H1 (cell line): ENCODE results near the gene YOD1. TPM values are rescaled to one million over a fixed set of nuclear protein-coding genes. Genes with fewer than 3 reads are reported as not detected.

Source experiments
- CTCF ChIA-PET: fragments of 300-600 bp; sonication (Branson Sonifier 250); formaldehyde crosslinking; loops from one replicate; lab custom pipeline; 2021; ENCODE audit not compliant: partially characterized antibody; lab: Charles Lee
- POLR2A ChIA-PET: fragments of 300-600 bp; sonication (Branson Sonifier 250); formaldehyde crosslinking; loops from one replicate; lab custom pipeline; 2021; ENCODE audit warnings: inconsistent platforms; ENCODE audit not compliant: partially characterized antibody; lab: Charles Lee
- DNase-seq, 2 experiments: peaks; one replicate each; pipeline versions ENCODE4 v3.0.0 to v3.0.0-alpha.2; 2010 to 2022; ENCODE audit warnings: low spot score in 2 of 2, low read depth in 1 of 2, mixed read lengths in 1 of 2
- FAIRE-seq: peaks from 2 replicates; lab custom pipeline; 2011; peaks lifted over from hg19 to GRCh38; lab: Jason Lieb, UNC
- H2AFZ ChIP-seq: 2 replicates; pipeline ENCODE4 v1.8.1; 2012; ENCODE audit warnings: low read length, inconsistent platforms
- H2AK5ac ChIP-seq: 2 replicates; pipeline ENCODE4 v1.6.1; 2013; ENCODE audit warnings: low read depth, low read length
- H2BK120ac ChIP-seq: replicated peaks from 2 replicates; pipeline ENCODE3; 2013; ENCODE audit warnings: low read depth, low read length, inconsistent platforms
- H2BK12ac ChIP-seq: 2 replicates; pipeline ENCODE4 v1.6.1; 2013; ENCODE audit warnings: low read depth, low read length
- H2BK15ac ChIP-seq: 2 replicates; pipeline ENCODE4 v1.6.1; 2013; ENCODE audit warnings: low read length
- H2BK20ac ChIP-seq: 2 replicates; pipeline ENCODE4 v1.6.1; 2013; ENCODE audit warnings: low read length
- H2BK5ac ChIP-seq: 2 replicates; pipeline ENCODE4 v1.6.1; 2013; ENCODE audit warnings: low read depth, low read length
- H3K14ac ChIP-seq: 2 replicates; pipeline ENCODE4 v1.6.1; 2013; ENCODE audit warnings: inconsistent platforms; ENCODE audit not compliant: insufficient read length
- H3K18ac ChIP-seq: 2 replicates; pipeline ENCODE4 v1.6.1; 2013; ENCODE audit warnings: low read length; ENCODE audit errors: extremely low read depth
- H3K23ac ChIP-seq: 2 replicates; pipeline ENCODE4 v1.6.1; 2013; ENCODE audit warnings: inconsistent platforms; ENCODE audit not compliant: insufficient read length
- H3K23me2 ChIP-seq: 2 replicates; pipeline ENCODE4 v1.6.1; 2013; ENCODE audit warnings: low read depth, low read length
- H3K27ac ChIP-seq: 2 replicates; pipeline ENCODE4 v1.6.1; 2011; ENCODE audit warnings: low read depth, low read length, inconsistent platforms
- H3K27me3 ChIP-seq, 4 experiments: replicated peaks in 1 of 4; 1 replicate in 1 of 4; 2 replicates in 3 of 4; pipeline versions ENCODE4 v1.6.1 to v1.8.1; 2011 to 2013; ENCODE audit warnings: low read length in 3 of 4, mild to moderate bottlenecking in 3 of 4, inconsistent platforms in 2 of 4, mixed read lengths in 2 of 4, moderate library complexity in 1 of 4; ENCODE audit not compliant: control insufficient read depth in 3 of 4, insufficient read depth in 3 of 4; ENCODE audit errors: extremely low read depth in 1 of 4
- H3K36me3 ChIP-seq, 4 experiments: 2 replicates each; pipeline versions ENCODE4 v1.6.1 to v1.8.1; 2011 to 2013; ENCODE audit warnings: mild to moderate bottlenecking in 4 of 4, low read length in 3 of 4, moderate library complexity in 2 of 4, control low read depth in 1 of 4, inconsistent platforms in 1 of 4; ENCODE audit not compliant: insufficient read depth in 4 of 4, control insufficient read depth in 2 of 4
- H3K4ac ChIP-seq: replicated peaks from 2 replicates; pipeline ENCODE3; 2013; ENCODE audit warnings: low read length, low read depth, mixed read lengths, inconsistent platforms; ENCODE audit not compliant: insufficient read length
- H3K4me1 ChIP-seq, 4 experiments: replicated peaks in 1 of 4; 1 replicate in 1 of 4; 2 replicates in 3 of 4; pipeline versions ENCODE4 v1.6.1 to v1.8.1; 2011 to 2013; ENCODE audit warnings: low read length in 3 of 4, inconsistent platforms in 2 of 4, mixed read lengths in 1 of 4; ENCODE audit not compliant: insufficient read depth in 4 of 4, control insufficient read depth in 3 of 4
- H3K4me2 ChIP-seq, 2 experiments: 2 replicates each; pipeline versions ENCODE4 v1.6.1 to v1.8.1; 2011 to 2013; ENCODE audit warnings: low read depth in 2 of 2, low read length in 2 of 2, control low read depth in 1 of 2, inconsistent platforms in 1 of 2, mild to moderate bottlenecking in 1 of 2; ENCODE audit not compliant: insufficient read depth in 1 of 2
- H3K4me3 ChIP-seq, 4 experiments: fragments of 200-600, 300-600 bp in 1 of 4; sonication (generic), shearing (Covaris generic), sonication (Bioruptor Twin) in 1 of 4; 2 replicates each; pipeline versions ENCODE4 v1.5.1 to v1.8.1; 2011 to 2016; ENCODE audit warnings: low read length in 4 of 4, low read depth in 3 of 4, control low read depth in 2 of 4, inconsistent platforms in 2 of 4, mild to moderate bottlenecking in 2 of 4, mixed read lengths in 1 of 4, moderate library complexity in 1 of 4; ENCODE audit not compliant: insufficient read depth in 2 of 4; ENCODE audit errors: extremely low read depth in 1 of 4
- H3K56ac ChIP-seq: replicated peaks from 2 replicates; pipeline ENCODE3; 2013; ENCODE audit warnings: low read depth, mild to moderate bottlenecking, mixed read lengths, low read length, inconsistent platforms; ENCODE audit not compliant: insufficient read length
- H3K79me1 ChIP-seq: 2 replicates; pipeline ENCODE4 v1.6.1; 2013; ENCODE audit warnings: low read depth, low read length, control low read depth
- H3K79me2 ChIP-seq, 2 experiments: 2 replicates each; pipeline versions ENCODE4 v1.6.1 to v1.8.1; 2012 to 2013; ENCODE audit warnings: low read length in 2 of 2, mild to moderate bottlenecking in 2 of 2, inconsistent platforms in 1 of 2; ENCODE audit not compliant: insufficient read depth in 2 of 2, control insufficient read depth in 1 of 2
- H3K9ac ChIP-seq, 4 experiments: replicated peaks in 1 of 4; 1 replicate in 1 of 4; 2 replicates in 3 of 4; pipeline versions ENCODE4 v1.6.1 to v1.8.1; 2011 to 2013; ENCODE audit warnings: low read depth in 3 of 4, low read length in 3 of 4, control low read depth in 2 of 4, mild to moderate bottlenecking in 2 of 4, moderate library complexity in 2 of 4, inconsistent platforms in 1 of 4; ENCODE audit errors: extremely low read depth in 1 of 4
- H3K9me3 ChIP-seq, 2 experiments: 2 replicates each; pipeline versions ENCODE4 v1.6.1 to v1.8.1; 2012 to 2013; ENCODE audit warnings: mild to moderate bottlenecking in 2 of 2, moderate library complexity in 2 of 2, control low read depth in 1 of 2, inconsistent platforms in 1 of 2, low read depth in 1 of 2, low read length in 1 of 2, mixed read lengths in 1 of 2; ENCODE audit not compliant: insufficient read depth in 2 of 2
- H4K20me1 ChIP-seq, 2 experiments: replicated peaks in 1 of 2; 2 replicates each; pipeline versions ENCODE3 to v1.8.1; 2011 to 2013; ENCODE audit warnings: inconsistent platforms in 2 of 2, low read length in 2 of 2, mild to moderate bottlenecking in 1 of 2; ENCODE audit not compliant: insufficient read depth in 2 of 2, control insufficient read depth in 1 of 2
- H4K5ac ChIP-seq: 2 replicates; pipeline ENCODE4 v1.6.1; 2013; ENCODE audit warnings: low read length, low read depth, mixed read lengths, inconsistent platforms; ENCODE audit not compliant: insufficient read length
- H4K8ac ChIP-seq: 2 replicates; pipeline ENCODE4 v1.8.0; 2013; ENCODE audit warnings: mild to moderate bottlenecking, moderate library complexity, low read length, inconsistent platforms; ENCODE audit not compliant: insufficient read depth; ENCODE audit errors: extremely low read depth
- H4K91ac ChIP-seq: replicated peaks from 2 replicates; pipeline ENCODE3; 2013; ENCODE audit warnings: low read length, mixed read lengths, inconsistent platforms; ENCODE audit not compliant: insufficient read length
- CTCF ChIP-seq, 3 experiments: IDR thresholded peaks; 1 replicate in 2 of 3; 2 replicates in 1 of 3; pipeline versions ENCODE4 v1.5.1 to v1.6.1; 2011; ENCODE audit warnings: low read length in 3 of 3, mild to moderate bottlenecking in 3 of 3, inconsistent platforms in 2 of 3, low read depth in 1 of 3, moderate library complexity in 1 of 3; ENCODE audit not compliant: insufficient read depth in 1 of 3; ENCODE audit errors: control extremely low read depth in 1 of 3
- GTF2F1 ChIP-seq: IDR thresholded peaks from 2 replicates; pipeline ENCODE4 v1.6.1; 2012; ENCODE audit warnings: low read depth, low read length, improper control_type of control experiment, borderline replicate concordance
- KDM4A ChIP-seq: IDR thresholded peaks from one replicate; pipeline ENCODE4 v1.7.1; 2012; ENCODE audit warnings: low read depth, mild to moderate bottlenecking, moderate library complexity, low read length, inconsistent platforms; ENCODE audit not compliant: severe bottlenecking
- SP2 ChIP-seq: IDR thresholded peaks from 2 replicates; pipeline ENCODE4 v1.6.1; 2012; ENCODE audit warnings: mild to moderate bottlenecking, low read length, inconsistent platforms
- SRF ChIP-seq: IDR thresholded peaks from 2 replicates; pipeline ENCODE4 v1.6.1; 2011; ENCODE audit warnings: mild to moderate bottlenecking, low read depth, low read length, moderate library complexity
- SUZ12 ChIP-seq: fragments of 200-600 bp; sonication (generic); IDR thresholded peaks from 2 replicates; pipeline ENCODE4 v1.6.1; 2012; ENCODE audit warnings: mild to moderate bottlenecking, inconsistent platforms, low read length, moderate library complexity, mixed read lengths
- TBP ChIP-seq: IDR thresholded peaks from 2 replicates; pipeline ENCODE4 v1.6.1; 2011; ENCODE audit warnings: low read depth, low read length, improper control_type of control experiment
- TCF12 ChIP-seq: IDR thresholded peaks from 2 replicates; pipeline ENCODE4 v1.6.1; 2011; ENCODE audit warnings: low read depth, mild to moderate bottlenecking, low read length
- YY1 ChIP-seq: IDR thresholded peaks from 2 replicates; pipeline ENCODE4 v1.6.1; 2011; ENCODE audit warnings: low read depth, mild to moderate bottlenecking, low read length
- ZNF274 ChIP-seq: IDR thresholded peaks from 2 replicates; pipeline ENCODE4 v1.7.0; 2012; ENCODE audit warnings: low read length, borderline replicate concordance; ENCODE audit errors: extremely low read depth
- WGBS, 2 experiments: shearing (Covaris generic) in 1 of 2; methylation state at CpG; one replicate each; pipeline versions ENCODE4 v1.1.6 to v1.1.7; 2013 to 2015; ENCODE audit warnings: low lambda C conversion rate in 2 of 2, mixed read lengths in 2 of 2, inconsistent platforms in 1 of 2, low coverage in 1 of 2, missing lambda C conversion rate in 1 of 2; ENCODE audit not compliant: insufficient replicate concordance in 2 of 2, insufficient coverage in 1 of 2, insufficient read length in 1 of 2; ENCODE audit errors: extremely low coverage in 1 of 2, missing lambda C conversion rate in 1 of 2; 5-methylcytosine and 5-hydroxymethylcytosine counted together
- polyA plus RNA-seq, 7 experiments: library from polyadenylated mRNA; depleted of rRNA in 3 of 7; stranded (reverse) in 5 of 7; unstranded in 2 of 7; fragments of >200 nt in 5 of 7; fragments of 200-250 nt in 2 of 7; gene quantifications; 1 replicate in 5 of 7; 2 replicates in 1 of 7; 4 replicates in 1 of 7; pipeline versions ENCODE4 v1.2.1 to v1.2.3, GENCODE V29; 2011 to 2013; ENCODE audit warnings: missing spikeins in 2 of 7, mixed read lengths in 2 of 7
- total RNA-seq: library from RNA; stranded (reverse); fragmentation: NEBNext Ultra II Directional; extraction: Animal tissue kit (Norgen Biotek cat#: 25700); gene quantifications from 2 replicates; pipeline ENCODE4 v1.2.1, GENCODE V29; 2021

The YOD1 gene
- total and polyA plus RNA-seq, 2 of the 8 experiments (the other 6 are each of a cell fraction or from before 2014, with no cell fraction given), result 1.9 to 11.8 TPM

- H3K23me2 ChIP-seq, result no peaks in the 10 kb centered on the region
- H3K27ac ChIP-seq, result no peak overlapping the region
- no peak overlapping the region for H3K9ac ChIP-seq
- H2BK15ac ChIP-seq, result no peak overlapping the region
- DNase-seq (no peak), FAIRE-seq (no peak)
- H3K36me3 ChIP-seq, result no peaks in the 10 kb centered on the region
- no peaks in the 10 kb centered on the region for H3K79me2 ChIP-seq
- H2BK5ac ChIP-seq, result no peak overlapping the region
- H4K5ac ChIP-seq, result no peak overlapping the region
- peak overlapping the region; percentile 63; the same call in 1 of the 2 replicates for H2BK20ac ChIP-seq
- H2AK5ac ChIP-seq, result 0 out of 2 replicates have a peak overlapping the region, but pooled peaks have one; percentile 0
- peaks cover 4 to 17% (median 12%) of the 10 kb centered on the region in 4 experiments for H3K4me1 ChIP-seq
- H2BK12ac ChIP-seq, result peak overlapping the region; percentile 61; the same call in 1 of the 2 replicates
- H3K18ac ChIP-seq, result no peak overlapping the region; the same call in 1 of the 2 replicates
- H3K4me2 ChIP-seq, result peak overlapping the region; percentile 45 to 62
- H4K8ac ChIP-seq, result no peak overlapping the region
- H3K27me3 ChIP-seq, result no peaks in the 10 kb centered on the region
- CTCF ChIA-PET, result interaction anchor here (0.6 to 6.1 kb wide), 10 partner anchors 9 to 468 kb away, joined by 3 to 40 read pairs (median 4); partner anchors contain the start of gene YOD1
- no peak overlapping the region for H3K14ac ChIP-seq
- no peak overlapping the region for H3K23ac ChIP-seq
- H2AFZ ChIP-seq, result no peak overlapping the region; the same call in 1 of the 2 replicates
- peak overlapping the region; percentile 48 for H4K91ac ChIP-seq
- H3K4ac ChIP-seq, result no peak overlapping the region
- H3K56ac ChIP-seq, result no peak overlapping the region
- POLR2A ChIA-PET, result interaction anchor here (0.7 to 3.2 kb wide), 6 partner anchors 10 to 26 kb away, joined by 3 to 16 read pairs (median 8); partner anchors contain the start of genes PFKFB2 and YOD1
- H3K9me3 ChIP-seq, result no peaks in the 10 kb centered on the region
- 81% methylated on average over 7 of the region's 7 CpGs; no CpG with 5 or more reads in 1 of the 2 experiments for WGBS, 2 experiments
- no peaks in the 10 kb centered on the region for H4K20me1 ChIP-seq
- peak overlapping the region in 3 of 4 experiments; percentile 26 to 50 (median 32); a peak in 5 of 8 replicates for H3K4me3 ChIP-seq
- H3K79me1 ChIP-seq, result no peaks in the 10 kb centered on the region
- H2BK120ac ChIP-seq, result no peak overlapping the region
- no peak for TF ChIP-seq YY1
- no peak for TF ChIP-seq ZNF274
- TF ChIP-seq TCF12, result no peak
- no peak for TF ChIP-seq SP2
- no peak for TF ChIP-seq GTF2F1
- TF ChIP-seq KDM4A, result no peak
- TF ChIP-seq SUZ12, result no peak
- TF ChIP-seq TBP, result no peak
- TF ChIP-seq CTCF (IDR thresholded peaks at IDR 0.05; ENCODE audit: control extremely low read depth in 1 of 3, insufficient read depth in 1 of 3, low read depth in 1 of 3, low read length in 3 of 3), result no peak
- no peak for TF ChIP-seq SRF
These were observed 19.3 kb downstream of the YOD1 start for GRCh38 chr1:207031632-207032264.
